SU-DHL-6 (cell line): Measurements from ENCODE around the gene OTUD5.

Source experiments
- EZH2phosphoT487 ChIP-seq: fragments of 200-600 bp; sonication (generic), shearing (Covaris generic); conservative IDR thresholded peaks from 2 replicates; pipeline ENCODE4 v1.6.1; 2018; ENCODE audit warnings: mild to moderate bottlenecking, antibody characterized with exemption, low read length, moderate library complexity, mixed read lengths
- TF ChIP-seq, protein P1 (sequence below): fragments of 200-600 bp; sonication (generic); IDR thresholded peaks from one replicate; pipeline ENCODE4 v1.5.1; 2017; ENCODE audit warnings: antibody characterized with exemption, mild to moderate bottlenecking, low read length, moderate library complexity; ENCODE audit not compliant: insufficient read depth, poor library complexity, severe bottlenecking

DNA sequence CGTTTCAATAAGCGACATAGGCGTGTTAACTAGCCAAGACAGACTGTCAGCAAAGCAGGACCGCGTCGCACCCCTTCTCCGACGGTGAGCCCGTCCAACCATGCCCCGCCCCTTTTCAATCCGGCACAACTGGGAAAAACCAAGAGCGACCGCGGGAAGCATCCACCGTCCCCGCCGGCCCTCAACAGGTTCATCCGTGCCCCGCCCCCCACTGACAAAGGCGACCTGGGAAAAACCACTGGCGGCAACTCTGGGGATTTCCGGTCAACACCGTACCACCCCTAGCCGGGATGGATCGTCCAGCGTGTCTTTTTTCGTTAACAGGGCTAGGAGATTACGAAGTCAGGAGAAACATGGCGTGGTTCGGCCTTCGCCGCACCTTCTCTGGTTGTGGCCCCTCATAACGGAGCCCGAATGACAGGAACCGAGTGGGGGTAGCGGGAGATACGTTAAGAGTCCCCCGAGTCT is 60.2 kb downstream of the OTUD5 start:
- TF ChIP-seq EZH2phosphoT487, result no peak
- TF ChIP-seq, protein P1, sequence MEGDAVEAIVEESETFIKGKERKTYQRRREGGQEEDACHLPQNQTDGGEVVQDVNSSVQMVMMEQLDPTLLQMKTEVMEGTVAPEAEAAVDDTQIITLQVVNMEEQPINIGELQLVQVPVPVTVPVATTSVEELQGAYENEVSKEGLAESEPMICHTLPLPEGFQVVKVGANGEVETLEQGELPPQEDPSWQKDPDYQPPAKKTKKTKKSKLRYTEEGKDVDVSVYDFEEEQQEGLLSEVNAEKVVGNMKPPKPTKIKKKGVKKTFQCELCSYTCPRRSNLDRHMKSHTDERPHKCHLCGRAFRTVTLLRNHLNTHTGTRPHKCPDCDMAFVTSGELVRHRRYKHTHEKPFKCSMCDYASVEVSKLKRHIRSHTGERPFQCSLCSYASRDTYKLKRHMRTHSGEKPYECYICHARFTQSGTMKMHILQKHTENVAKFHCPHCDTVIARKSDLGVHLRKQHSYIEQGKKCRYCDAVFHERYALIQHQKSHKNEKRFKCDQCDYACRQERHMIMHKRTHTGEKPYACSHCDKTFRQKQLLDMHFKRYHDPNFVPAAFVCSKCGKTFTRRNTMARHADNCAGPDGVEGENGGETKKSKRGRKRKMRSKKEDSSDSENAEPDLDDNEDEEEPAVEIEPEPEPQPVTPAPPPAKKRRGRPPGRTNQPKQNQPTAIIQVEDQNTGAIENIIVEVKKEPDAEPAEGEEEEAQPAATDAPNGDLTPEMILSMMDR, result no peak
